ENCODE results near the gene SLC49A4.
A peak's percentile ranks its signal among the peaks of the same experiment; 100 is the strongest.

Gene SLC49A4

GRCh38 chr3:122890720-122891220 lies 95.9 kb downstream of the SLC49A4 start:
- ChIA-PET POLR2A (no interaction called here), CTCF (interaction anchor here (1.1 kb wide), 1 partner anchor 11 kb away, joined by 3 read pairs; no protein-coding TSS in a partner anchor)
- DNase-seq (ENCODE audit: extremely low spot score): peak; percentile 9
- TF ChIP-seq CTCF (IDR thresholded peaks at IDR 0.05; ENCODE audit: control extremely low read depth, extremely low read depth, low read depth, missing control alignments): no peak

GRCh38 chr3:122892118-122892960 lies 97.5 kb downstream of the SLC49A4 start:
- ChIA-PET CTCF (interaction anchor here (1.2 kb wide), 1 partner anchor 10 kb away, joined by 3 read pairs; no protein-coding TSS in a partner anchor), POLR2A (no interaction called here)
- DNase-seq (ENCODE audit: extremely low spot score): no peak
- no peak for TF ChIP-seq CTCF (IDR thresholded peaks at IDR 0.05; ENCODE audit: control extremely low read depth, extremely low read depth, low read depth, missing control alignments)

- TF ChIP-seq CTCF (IDR thresholded peaks at IDR 0.05; ENCODE audit: control extremely low read depth, extremely low read depth, low read depth, missing control alignments): no peak
- POLR2A ChIA-PET: no interaction called here
- CTCF ChIA-PET: interaction anchor here (0.8 kb wide), 1 partner anchor 24 kb away, joined by 3 read pairs; no protein-coding TSS in a partner anchor
- peak; percentile 33 for DNase-seq (ENCODE audit: extremely low spot score)
Measured at GRCh38 chr3:122893282-122893681, 98.4 kb downstream of the SLC49A4 start.

GRCh38 chr3:122893754-122894668 lies 99.1 kb downstream of the SLC49A4 start:
- DNase-seq (ENCODE audit: extremely low spot score): no peak
- no peak for TF ChIP-seq CTCF (IDR thresholded peaks at IDR 0.05; ENCODE audit: control extremely low read depth, extremely low read depth, low read depth, missing control alignments)
- POLR2A ChIA-PET: no interaction called here
- CTCF ChIA-PET: interaction anchor here (0.8 to 1.2 kb wide), 3 partner anchors 11 to 139 kb away, joined by 3 read pairs; no protein-coding TSS in a partner anchor

- DNase-seq (ENCODE audit: extremely low spot score): no peak
- TF ChIP-seq CTCF (IDR thresholded peaks at IDR 0.05; ENCODE audit: control extremely low read depth, extremely low read depth, low read depth, missing control alignments): no peak
- ChIA-PET CTCF (interaction anchor here (1.0 kb wide), 1 partner anchor 12 kb away, joined by 3 read pairs; no protein-coding TSS in a partner anchor), POLR2A (no interaction called here)
Measured at GRCh38 chr3:122898298-122898697, 103.4 kb downstream of the SLC49A4 start.

GRCh38 chr3:122902326-122902725 lies 107.5 kb downstream of the SLC49A4 start:
- no peak for TF ChIP-seq CTCF (IDR thresholded peaks at IDR 0.05; ENCODE audit: control extremely low read depth, extremely low read depth, low read depth, missing control alignments)
- ChIA-PET POLR2A (no interaction called here), CTCF (interaction anchor here (0.7 to 1.3 kb wide), 3 partner anchors 12 to 37 kb away, joined by 3 read pairs; no protein-coding TSS in a partner anchor)
- DNase-seq (ENCODE audit: extremely low spot score): no peak
